ENCODE measurements around the gene KPNA4. TPM values are rescaled to one million over a fixed set of nuclear protein-coding genes. Genes with fewer than 3 reads are reported as not detected.

The KPNA4 gene
- total RNA-seq, 1 experiment from 2014 or later, result 76.7 TPM

- H2BK5ac ChIP-seq (ENCODE audit: insufficient read length, low read length), result no peak overlapping the region
- no peak overlapping the region for H3K14ac ChIP-seq (ENCODE audit: insufficient read depth, low read length)
- Mint-ChIP-seq H3K27ac (no peak overlapping the region), H3K4me1 (peaks cover 10% of the 10 kb centered on the region in 2 experiments), H3K27me3 (ENCODE audit: low read depth) (peaks cover 2% of the 10 kb centered on the region), H3K9me3 (peaks cover 3 to 9% of the 10 kb centered on the region in 2 experiments; a peak in 4 of 5 replicates), H3K4me3 (no peak overlapping the region), H3K36me3 (ENCODE audit: insufficient read depth in 1 of 3, low read depth in 3 of 3) (peaks cover 13 to 30% (median 19%) of the 10 kb centered on the region in 3 experiments)
- H4K8ac ChIP-seq (replicated peaks; ENCODE audit: insufficient read length, low read depth, low read length), result no peak overlapping the region
- H3K27me3 ChIP-seq (ENCODE audit: insufficient read depth, low read length), result no peaks in the 10 kb centered on the region
- H4K91ac ChIP-seq (ENCODE audit: insufficient read length, low read depth, low read length), result no peak overlapping the region
- no CpG with 5 or more reads among the region's 4 CpGs for WGBS (ENCODE audit: extremely low coverage, insufficient read length, low lambda C conversion rate)
- H2BK12ac ChIP-seq (ENCODE audit: insufficient read length, low read depth, low read length), result no peak overlapping the region
- H3K27ac ChIP-seq (ENCODE audit: insufficient read length, low read depth, low read length), result no peak overlapping the region
- H3K23ac ChIP-seq (ENCODE audit: insufficient read length, low read depth, low read length), result no peak overlapping the region
- H2BK20ac ChIP-seq (ENCODE audit: low read depth, low read length, poor library complexity, severe bottlenecking), result no peak overlapping the region
- H3K4me2 ChIP-seq (ENCODE audit: insufficient read depth, insufficient read length, low read length), result no peak overlapping the region
- no peak overlapping the region for H2BK15ac ChIP-seq (ENCODE audit: low read depth, low read length)
- no peak overlapping the region for H3K9ac ChIP-seq (ENCODE audit: extremely low read depth, insufficient read length, low read length)
- no peaks in the 10 kb centered on the region for H3K79me2 ChIP-seq (ENCODE audit: insufficient read depth, low read length)
- no peaks in the 10 kb centered on the region for H4K20me1 ChIP-seq (ENCODE audit: control insufficient read depth, insufficient read depth, insufficient read length)
- H3K23me2 ChIP-seq (ENCODE audit: insufficient read length, low read depth, low read length, poor library complexity, severe bottlenecking), result peaks cover 7% of the 10 kb centered on the region
- H3K9me3 ChIP-seq (ENCODE audit: control insufficient read depth, low read depth, low read length), result no peaks in the 10 kb centered on the region
- H3K18ac ChIP-seq (ENCODE audit: insufficient read length, low read depth, low read length), result no peak overlapping the region
- no peaks in the 10 kb centered on the region for H3K4me1 ChIP-seq (ENCODE audit: insufficient read depth, low read length)
- H2BK120ac ChIP-seq (ENCODE audit: low read depth, low read length, poor library complexity, severe bottlenecking), result no peak overlapping the region
- no peak overlapping the region for H3K56ac ChIP-seq (ENCODE audit: insufficient read length, low read depth, low read length)
- no peaks in the 10 kb centered on the region for H3K79me1 ChIP-seq (ENCODE audit: insufficient read depth, low read depth, low read length, poor library complexity, severe bottlenecking)
- no peak overlapping the region for H3K4ac ChIP-seq (ENCODE audit: low read depth, low read length)
- no peak overlapping the region for H3T11ph ChIP-seq (ENCODE audit: low read length)
- no peak overlapping the region for H2AK5ac ChIP-seq (ENCODE audit: insufficient read length, low read length)
- no peak overlapping the region for H2AFZ ChIP-seq (ENCODE audit: low read length)
- no peak overlapping the region for H4K5ac ChIP-seq (ENCODE audit: insufficient read length, low read depth, low read length)
- DNase-seq, result no peak
- no peak for TF ChIP-seq CTCF (conservative IDR thresholded peaks at IDR 0.05)
Measured at GRCh38 chr3:160569894-160570652, 4.7 kb upstream of the KPNA4 start.
